ENCODE measurements around the gene MBD2. TPM values are rescaled to one million over a fixed set of nuclear protein-coding genes. Genes with fewer than 3 reads are reported as not detected.
"Not testable (repeated sequence)": the region's sequence is repeated elsewhere in the genome, so short reads cannot be mapped to it uniquely, and the experiment has no call there.

The MBD2 gene
- total and polyA plus RNA-seq, 2 donors (not counting 1 experiment from before 2014, with no cell fraction given) = 32.5 to 43.8 TPM

DNA sequence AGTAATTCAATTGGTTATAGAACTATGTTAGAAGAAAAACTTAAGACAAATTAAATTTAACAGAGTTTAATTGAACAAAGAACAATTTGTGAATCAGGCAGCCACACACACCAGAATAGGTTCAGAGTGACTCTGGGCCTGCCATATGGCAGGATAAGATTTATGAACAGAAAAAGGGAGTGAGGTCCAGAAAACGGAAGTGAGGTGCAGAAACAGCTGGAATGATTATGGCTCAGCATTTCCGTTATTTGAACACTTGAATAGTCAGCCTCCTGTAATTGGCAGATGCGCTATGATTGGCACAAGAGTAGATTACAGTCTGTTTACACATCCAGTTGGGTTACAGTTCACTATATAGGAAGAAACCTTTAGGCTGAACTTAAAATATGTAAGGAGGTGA lies 99.0 kb downstream of the MBD2 start:
- H2AFZ ChIP-seq (ENCODE audit: low read length) = no peak overlapping the region
- H4K20me1 ChIP-seq (ENCODE audit: control insufficient read depth, extremely low read depth, insufficient read depth, low read length) = no peaks in the 10 kb centered on the region
- no peaks in the 10 kb centered on the region for H3K79me2 ChIP-seq (ENCODE audit: control insufficient read depth, insufficient read depth, low read length)
- H3K9ac ChIP-seq (ENCODE audit: insufficient read depth, low read length) = no peak overlapping the region
- no peak overlapping the region for H3K4me3 ChIP-seq (replicated peaks in 1 of 4; ENCODE audit: control extremely low read depth in 1 of 4, insufficient read depth in 1 of 4, low read depth in 3 of 4, low read length in 4 of 4)
- no peak overlapping the region for H3K27ac ChIP-seq (ENCODE audit: insufficient read depth, low read length)
- H3K9me3 ChIP-seq (ENCODE audit: control insufficient read depth, insufficient read depth, low read depth, low read length) = no peaks in the 10 kb centered on the region
- no peaks in the 10 kb centered on the region for H3K27me3 ChIP-seq (ENCODE audit: control insufficient read depth, insufficient read depth, low read length)
- H3K36me3 ChIP-seq (ENCODE audit: control insufficient read depth, insufficient read depth, low read length) = no peaks in the 10 kb centered on the region
- no peaks in the 10 kb centered on the region for H3K4me1 ChIP-seq (ENCODE audit: control insufficient read depth, extremely low read depth, insufficient read depth, low read length)
- DNase-seq (ENCODE audit: low read depth in 2 of 2) = no peak
- TF ChIP-seq, protein P1, sequence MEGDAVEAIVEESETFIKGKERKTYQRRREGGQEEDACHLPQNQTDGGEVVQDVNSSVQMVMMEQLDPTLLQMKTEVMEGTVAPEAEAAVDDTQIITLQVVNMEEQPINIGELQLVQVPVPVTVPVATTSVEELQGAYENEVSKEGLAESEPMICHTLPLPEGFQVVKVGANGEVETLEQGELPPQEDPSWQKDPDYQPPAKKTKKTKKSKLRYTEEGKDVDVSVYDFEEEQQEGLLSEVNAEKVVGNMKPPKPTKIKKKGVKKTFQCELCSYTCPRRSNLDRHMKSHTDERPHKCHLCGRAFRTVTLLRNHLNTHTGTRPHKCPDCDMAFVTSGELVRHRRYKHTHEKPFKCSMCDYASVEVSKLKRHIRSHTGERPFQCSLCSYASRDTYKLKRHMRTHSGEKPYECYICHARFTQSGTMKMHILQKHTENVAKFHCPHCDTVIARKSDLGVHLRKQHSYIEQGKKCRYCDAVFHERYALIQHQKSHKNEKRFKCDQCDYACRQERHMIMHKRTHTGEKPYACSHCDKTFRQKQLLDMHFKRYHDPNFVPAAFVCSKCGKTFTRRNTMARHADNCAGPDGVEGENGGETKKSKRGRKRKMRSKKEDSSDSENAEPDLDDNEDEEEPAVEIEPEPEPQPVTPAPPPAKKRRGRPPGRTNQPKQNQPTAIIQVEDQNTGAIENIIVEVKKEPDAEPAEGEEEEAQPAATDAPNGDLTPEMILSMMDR (conservative IDR thresholded peaks at IDR 0.05 in 1 of 2, IDR thresholded peaks at IDR 0.05 in 1 of 2; ENCODE audit: low read depth in 1 of 2, low read length in 2 of 2) = no peak
- TF ChIP-seq EZH2 (IDR thresholded peaks at IDR 0.05; ENCODE audit: low read length, missing control alignments) = no peak
- no peak overlapping the region for H3K4me2 ChIP-seq (ENCODE audit: extremely low read depth, insufficient read depth, low read length)

DNA sequence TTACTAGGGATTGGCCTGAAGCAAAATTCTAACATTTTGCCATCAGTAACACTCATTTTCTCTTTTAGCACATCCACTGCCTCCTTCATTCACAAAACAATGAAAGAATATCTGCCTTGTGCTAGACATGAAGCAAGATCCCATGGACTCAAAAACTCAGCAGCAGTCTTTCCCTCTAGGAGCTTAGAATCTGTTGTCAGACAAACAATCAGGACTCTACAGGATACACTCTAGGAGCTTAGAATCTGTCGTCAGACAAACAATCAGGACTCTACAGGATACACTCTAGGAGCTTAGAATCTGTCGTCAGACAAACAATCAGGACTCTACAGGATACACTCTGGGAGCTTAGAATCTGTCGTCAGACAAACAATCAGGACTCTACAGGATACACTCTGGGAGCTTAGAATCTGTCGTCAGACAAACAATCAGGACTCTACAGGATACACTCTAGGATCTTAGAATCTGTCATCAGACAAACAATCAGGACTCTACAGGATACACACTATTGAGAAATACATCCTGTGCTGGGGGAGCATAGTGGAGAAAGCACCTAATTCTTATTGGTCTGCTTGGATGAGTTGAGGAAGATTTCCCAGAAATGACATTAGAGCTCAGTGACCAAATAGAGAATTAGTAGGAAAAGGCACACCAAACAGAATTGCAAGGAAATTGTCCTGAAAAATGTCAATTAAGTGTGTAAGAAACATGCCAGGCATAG lies 100.6 kb downstream of the MBD2 start:
- not testable (repeated sequence) for H3K4me2 ChIP-seq (ENCODE audit: extremely low read depth, insufficient read depth, low read length); DNase-seq (ENCODE audit: low read depth in 2 of 2); H3K9me3 ChIP-seq (ENCODE audit: control insufficient read depth, insufficient read depth, low read depth, low read length); H3K27me3 ChIP-seq (ENCODE audit: control insufficient read depth, insufficient read depth, low read length); H2AFZ ChIP-seq (ENCODE audit: low read length); H3K9ac ChIP-seq (ENCODE audit: insufficient read depth, low read length); H3K4me3 ChIP-seq (replicated peaks in 1 of 4; ENCODE audit: control extremely low read depth in 1 of 4, insufficient read depth in 1 of 4, low read depth in 3 of 4, low read length in 4 of 4); H4K20me1 ChIP-seq (ENCODE audit: control insufficient read depth, extremely low read depth, insufficient read depth, low read length); H3K4me1 ChIP-seq (ENCODE audit: control insufficient read depth, extremely low read depth, insufficient read depth, low read length); H3K36me3 ChIP-seq (ENCODE audit: control insufficient read depth, insufficient read depth, low read length); H3K27ac ChIP-seq (ENCODE audit: insufficient read depth, low read length); H3K79me2 ChIP-seq (ENCODE audit: control insufficient read depth, insufficient read depth, low read length)

DNA sequence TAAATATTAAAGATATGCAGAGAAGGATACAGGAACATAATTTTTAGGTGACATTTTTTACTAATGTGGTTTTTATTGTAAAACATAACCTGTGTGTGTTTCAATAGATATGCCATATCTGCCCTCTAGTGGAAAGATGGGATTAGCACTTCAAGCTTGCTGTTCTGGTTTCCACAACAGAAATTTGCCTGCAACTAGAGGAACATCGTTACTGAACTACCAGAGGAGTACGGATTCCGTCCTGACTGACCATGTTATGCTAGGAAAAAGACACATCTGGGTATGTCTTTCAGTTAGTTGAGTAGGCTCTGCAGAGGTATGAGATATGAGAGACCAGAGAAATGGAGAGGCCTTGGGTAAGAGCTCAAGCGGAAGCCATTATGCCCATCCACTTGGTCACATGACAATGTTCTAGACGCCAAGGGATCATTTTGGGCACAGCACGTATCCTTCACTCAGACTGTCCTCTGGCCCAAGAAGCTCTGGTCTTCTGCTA lies 104.9 kb downstream of the MBD2 start:
- Histone ChIP-seq H3K9ac (ENCODE audit: insufficient read depth, low read length) (no peak overlapping the region), H3K9me3 (ENCODE audit: control insufficient read depth, insufficient read depth, low read depth, low read length) (no peaks in the 10 kb centered on the region), H3K4me3 (replicated peaks in 1 of 4; ENCODE audit: control extremely low read depth in 1 of 4, insufficient read depth in 1 of 4, low read depth in 3 of 4, low read length in 4 of 4) (peak overlapping the region in 1 of 4 experiments; percentile 24), H3K4me2 (ENCODE audit: extremely low read depth, insufficient read depth, low read length) (no peak overlapping the region), H3K4me1 (ENCODE audit: control insufficient read depth, extremely low read depth, insufficient read depth, low read length) (no peaks in the 10 kb centered on the region), H3K79me2 (ENCODE audit: control insufficient read depth, insufficient read depth, low read length) (no peaks in the 10 kb centered on the region), H2AFZ (ENCODE audit: low read length) (peak overlapping the region; percentile 80), H4K20me1 (ENCODE audit: control insufficient read depth, extremely low read depth, insufficient read depth, low read length) (no peaks in the 10 kb centered on the region), H3K36me3 (ENCODE audit: control insufficient read depth, insufficient read depth, low read length) (no peaks in the 10 kb centered on the region), H3K27ac (ENCODE audit: insufficient read depth, low read length) (no peak overlapping the region), H3K27me3 (ENCODE audit: control insufficient read depth, insufficient read depth, low read length) (no peaks in the 10 kb centered on the region)
- DNase-seq (ENCODE audit: low read depth in 2 of 2) = peak; percentile 51 to 77
- no peak for TF ChIP-seq EZH2 (IDR thresholded peaks at IDR 0.05; ENCODE audit: low read length, missing control alignments)
- TF ChIP-seq, protein P1 (conservative IDR thresholded peaks at IDR 0.05 in 1 of 2, IDR thresholded peaks at IDR 0.05 in 1 of 2; ENCODE audit: low read depth in 1 of 2, low read length in 2 of 2) = peak; percentile 78 to 85

Measured in fibroblast of lung (primary cell).